B cell (primary cell): ENCODE measurements around the gene GALNT7. TPM values are rescaled to one million over a fixed set of nuclear protein-coding genes. Genes with fewer than 3 reads are reported as not detected.
A peak's percentile ranks its signal among the peaks of the same experiment; 100 is the strongest.

ENCODE experiments used
- ATAC-seq: fragments of 200-7000 bp; cut with Tn5 transposase; one replicate; pipeline ENCODE4 v1.10.0; 2021; ENCODE audit warnings: low read depth, mild to moderate bottlenecking, moderate number of reproducible peaks, moderate library complexity
- CTCF ChIA-PET: fragments of 350-600 bp; sonication (Branson Sonifier 250); formaldehyde crosslinking; loops from one replicate; lab custom pipeline; 2021; ENCODE audit warnings: antibody characterized with exemption, inconsistent platforms; lab: Charles Lee
- POLR2A ChIA-PET: fragments of 350-600 bp; sonication (Branson Sonifier 250); formaldehyde crosslinking; loops from one replicate; lab custom pipeline; 2021; ENCODE audit warnings: antibody characterized with exemption; lab: Charles Lee
- DNase-seq: peaks from one replicate; pipeline ENCODE4 v3.0.0; 2013
- H2AFZ ChIP-seq: 2 replicates; pipeline ENCODE4 v1.6.1; 2012; ENCODE audit warnings: mild to moderate bottlenecking, low read depth, low read length; ENCODE audit not compliant: insufficient read depth, poor library complexity, severe bottlenecking
- H3K27ac ChIP-seq, 2 donors: 1 replicate in 1 of 2; 2 replicates in 1 of 2; pipeline ENCODE4 v1.5.1; 2012 to 2013; ENCODE audit warnings: low read length in 2 of 2, mild to moderate bottlenecking in 2 of 2, moderate library complexity in 1 of 2
- H3K27me3 ChIP-seq, 4 experiments: fragments of 200-600 bp in 1 of 4; sonication (generic) in 1 of 4; replicated peaks in 1 of 4; 1 replicate in 2 of 4; 2 replicates in 2 of 4; pipeline versions ENCODE4 v1.6.1 to v1.7.0; 2013 to 2016; ENCODE audit warnings: low read length in 3 of 4, mild to moderate bottlenecking in 2 of 4, mixed read lengths in 1 of 4, moderate library complexity in 1 of 4; ENCODE audit not compliant: insufficient read depth in 4 of 4, control insufficient read depth in 3 of 4; ENCODE audit errors: control extremely low read depth in 1 of 4
- H3K36me3 ChIP-seq, 2 experiments: replicated peaks in 1 of 2; 1 replicate in 1 of 2; 2 replicates in 1 of 2; pipeline versions ENCODE4 v1.6.1 to v1.7.1; 2013; ENCODE audit warnings: low read length in 1 of 2; ENCODE audit not compliant: insufficient read depth in 2 of 2, control insufficient read depth in 1 of 2; ENCODE audit errors: control extremely low read depth in 1 of 2, extremely low read depth in 1 of 2
- H3K4me1 ChIP-seq, 2 donors: fragments of 200-600 bp in 1 of 2; sonication (generic) in 1 of 2; 1 replicate in 1 of 2; 2 replicates in 1 of 2; pipeline versions ENCODE4 v1.5.1 to v1.6.1; 2013 to 2017; ENCODE audit warnings: low read length in 2 of 2; ENCODE audit not compliant: control insufficient read depth in 2 of 2, insufficient read depth in 2 of 2
- H3K4me2 ChIP-seq: replicated peaks from 2 replicates; pipeline ENCODE3; 2012; ENCODE audit warnings: mild to moderate bottlenecking, low read depth, low read length; ENCODE audit not compliant: poor library complexity, severe bottlenecking
- H3K4me3 ChIP-seq, 5 experiments: fragments of 200-600 bp in 1 of 5; sonication (generic) in 1 of 5; 1 replicate in 3 of 5; 2 replicates in 2 of 5; pipeline versions ENCODE4 v1.5.1 to v1.7.0; 2011 to 2016; ENCODE audit warnings: low read length in 4 of 5, mild to moderate bottlenecking in 4 of 5, low read depth in 2 of 5, control low read depth in 1 of 5, moderate library complexity in 1 of 5; ENCODE audit not compliant: insufficient read depth in 1 of 5; ENCODE audit errors: control extremely low read depth in 1 of 5, extremely low read depth in 1 of 5
- H3K79me2 ChIP-seq: fragments of 200-600 bp; sonication (generic); one replicate; pipeline ENCODE4 v1.6.0; 2016; ENCODE audit warnings: low read length; ENCODE audit not compliant: control insufficient read depth, insufficient read depth
- H3K9ac ChIP-seq: fragments of 200-600 bp; sonication (generic); 2 replicates; pipeline ENCODE4 v1.6.1; 2017; ENCODE audit warnings: mild to moderate bottlenecking, low read length, moderate library complexity
- H3K9me3 ChIP-seq, 3 donors: one replicate each; pipeline versions ENCODE4 v1.6.1 to v1.7.1; 2013; ENCODE audit warnings: low read length in 2 of 3; ENCODE audit not compliant: control insufficient read depth in 2 of 3, insufficient read depth in 1 of 3; ENCODE audit errors: control extremely low read depth in 1 of 3
- H4K20me1 ChIP-seq: 2 replicates; pipeline ENCODE4 v1.6.0; 2012; ENCODE audit warnings: mild to moderate bottlenecking, low read length; ENCODE audit not compliant: insufficient read depth, control insufficient read depth, poor library complexity, severe bottlenecking
- H3K27ac Mint-ChIP-seq: one replicate; pipeline ENCODE4 v1.8.0; 2021; ENCODE audit warnings: mixed read lengths
- H3K27me3 Mint-ChIP-seq: one replicate; pipeline ENCODE4 v1.8.0; 2021; ENCODE audit warnings: mixed read lengths
- H3K4me1 Mint-ChIP-seq: one replicate; pipeline ENCODE4 v1.8.0; 2021; ENCODE audit warnings: mixed read lengths
- H3K4me3 Mint-ChIP-seq: one replicate; pipeline ENCODE4 v1.8.0; 2021; ENCODE audit warnings: mixed read lengths
- H3K9me3 Mint-ChIP-seq: one replicate; pipeline ENCODE4 v1.8.0; 2022; ENCODE audit warnings: mixed read lengths; ENCODE audit not compliant: insufficient read depth
- EZH2 ChIP-seq: IDR thresholded peaks from 2 replicates; pipeline ENCODE4 v1.6.1; 2012; ENCODE audit warnings: borderline replicate concordance, low read depth, mild to moderate bottlenecking, moderate library complexity, low read length; ENCODE audit not compliant: insufficient read depth, poor library complexity, severe bottlenecking
- WGBS: methylation state at CpG from one replicate; pipeline ENCODE4 v1.1.5; 2013; ENCODE audit warnings: missing lambda C conversion rate; ENCODE audit not compliant: insufficient coverage; 5-methylcytosine and 5-hydroxymethylcytosine counted together
- intact Hi-C: fragments of 100-400 bp; cut with micrococcal nuclease; formaldehyde crosslinking; loops from one replicate; pipeline ENCODE4 v1.10.0; 2022
- polyA plus RNA-seq: library from polyadenylated mRNA; depleted of rRNA; stranded (reverse); fragments of >200 nt; gene quantifications from 2 replicates; pipeline ENCODE4 v1.2.3, GENCODE V29; 2012
- total RNA-seq, 2 donors: library from RNA; stranded (reverse); fragments of 120-200 nt in 1 of 2; gene quantifications; 1 replicate in 1 of 2; 2 replicates in 1 of 2; pipeline versions ENCODE4 v1.2.3 to v1.2.4, GENCODE V29; 2013 to 2022
- TF ChIP-seq, protein P1 (sequence below): fragments of 200-600 bp; IDR thresholded peaks from one replicate; pipeline ENCODE4 v1.8.0; 2022; ENCODE audit warnings: antibody characterized with exemption, mild to moderate bottlenecking

Gene GALNT7
- total and polyA plus RNA-seq, 2 donors (not counting 1 experiment from before 2014, with no cell fraction given), result 5.8 to 23.7 TPM

DNA sequence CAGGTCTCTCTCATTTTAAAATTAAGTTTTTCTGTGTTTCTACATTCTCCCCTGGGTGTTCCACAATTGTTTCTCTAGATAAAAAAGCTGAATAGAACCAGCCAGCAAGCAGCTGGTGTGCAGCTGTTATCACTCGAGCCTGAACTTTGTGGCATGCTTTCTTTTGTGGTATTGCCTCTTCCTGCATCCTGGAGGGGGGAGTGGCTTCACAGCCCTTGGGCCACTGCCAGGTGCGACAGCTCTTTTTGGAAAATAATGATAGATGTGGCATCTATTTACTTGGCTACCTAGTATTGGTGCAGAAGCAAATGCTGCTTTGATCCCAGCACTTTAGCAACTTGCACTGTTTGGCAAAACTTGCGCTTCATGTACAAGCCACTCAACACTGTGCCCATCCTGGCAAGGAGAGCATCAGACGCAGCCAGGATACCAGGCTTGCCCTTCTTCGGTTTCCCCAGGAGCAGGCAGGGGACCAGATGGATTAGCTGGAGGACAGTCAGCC is 96.1 kb downstream of the GALNT7 start:
- intact Hi-C loops, result no loop called here
- 38% methylated on average over 4 of the region's 5 CpGs for WGBS
- Mint-ChIP-seq H3K9me3 (no peaks in the 10 kb centered on the region), H3K27ac (no peak overlapping the region), H3K27me3 (no peaks in the 10 kb centered on the region), H3K4me3 (peak overlapping the region; percentile 62), H3K4me1 (peaks cover 46% of the 10 kb centered on the region)
- peak overlapping the region; percentile 0 for H3K9ac ChIP-seq
- peak overlapping the region in 1 of 5 experiments; percentile 14 for H3K4me3 ChIP-seq
- peaks cover 36% of the 10 kb centered on the region for H3K79me2 ChIP-seq
- H3K27ac ChIP-seq, result no peak overlapping the region
- peaks cover 29 to 30% of the 10 kb centered on the region in 2 donors for H3K4me1 ChIP-seq
- TF ChIP-seq, protein P1, sequence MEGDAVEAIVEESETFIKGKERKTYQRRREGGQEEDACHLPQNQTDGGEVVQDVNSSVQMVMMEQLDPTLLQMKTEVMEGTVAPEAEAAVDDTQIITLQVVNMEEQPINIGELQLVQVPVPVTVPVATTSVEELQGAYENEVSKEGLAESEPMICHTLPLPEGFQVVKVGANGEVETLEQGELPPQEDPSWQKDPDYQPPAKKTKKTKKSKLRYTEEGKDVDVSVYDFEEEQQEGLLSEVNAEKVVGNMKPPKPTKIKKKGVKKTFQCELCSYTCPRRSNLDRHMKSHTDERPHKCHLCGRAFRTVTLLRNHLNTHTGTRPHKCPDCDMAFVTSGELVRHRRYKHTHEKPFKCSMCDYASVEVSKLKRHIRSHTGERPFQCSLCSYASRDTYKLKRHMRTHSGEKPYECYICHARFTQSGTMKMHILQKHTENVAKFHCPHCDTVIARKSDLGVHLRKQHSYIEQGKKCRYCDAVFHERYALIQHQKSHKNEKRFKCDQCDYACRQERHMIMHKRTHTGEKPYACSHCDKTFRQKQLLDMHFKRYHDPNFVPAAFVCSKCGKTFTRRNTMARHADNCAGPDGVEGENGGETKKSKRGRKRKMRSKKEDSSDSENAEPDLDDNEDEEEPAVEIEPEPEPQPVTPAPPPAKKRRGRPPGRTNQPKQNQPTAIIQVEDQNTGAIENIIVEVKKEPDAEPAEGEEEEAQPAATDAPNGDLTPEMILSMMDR, result no peak
- no peak for TF ChIP-seq EZH2
- ATAC-seq (peak; percentile 58), DNase-seq (peak; percentile 43)
- no peaks in the 10 kb centered on the region for H3K9me3 ChIP-seq
- no peak overlapping the region for H2AFZ ChIP-seq
- no peaks in the 10 kb centered on the region for H4K20me1 ChIP-seq
- peak overlapping the region; percentile 43 for H3K4me2 ChIP-seq
- POLR2A ChIA-PET, result no interaction called here
- no peaks in the 10 kb centered on the region for H3K27me3 ChIP-seq
- CTCF ChIA-PET, result interaction anchor here (0.9 to 7.2 kb wide), 4 partner anchors 37 to 252 kb away, joined by 3 to 56 read pairs (median 4); no protein-coding TSS in a partner anchor
- no peaks in the 10 kb centered on the region for H3K36me3 ChIP-seq

DNA sequence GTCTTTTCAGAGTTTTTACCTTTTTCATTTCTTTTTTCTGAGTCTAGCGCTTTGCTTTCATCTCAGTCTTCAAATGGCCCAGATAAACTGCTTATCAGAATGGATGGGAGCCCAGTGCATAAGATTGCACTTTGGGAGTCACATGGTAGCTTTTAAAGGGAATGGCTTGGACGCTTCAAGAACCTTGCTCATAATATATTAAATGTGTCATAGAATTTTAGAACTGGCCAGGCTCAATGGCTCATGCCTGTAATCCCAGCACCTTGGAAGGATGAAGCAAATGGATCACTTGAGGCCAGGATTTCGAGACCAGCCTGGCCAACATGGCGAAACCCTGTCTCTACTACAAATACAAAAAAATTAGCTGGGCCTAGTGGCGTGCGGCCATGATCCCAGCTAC is 97.1 kb downstream of the GALNT7 start:
- ChIA-PET CTCF (interaction anchor here (1.4 to 7.2 kb wide), 2 partner anchors 8 to 253 kb away, joined by 4 to 56 read pairs; no protein-coding TSS in a partner anchor), POLR2A (no interaction called here)
- H3K4me2 ChIP-seq, result no peak overlapping the region
- H3K9me3 ChIP-seq, result no peaks in the 10 kb centered on the region
- H3K9ac ChIP-seq, result no peak overlapping the region
- H4K20me1 ChIP-seq, result no peaks in the 10 kb centered on the region
- peaks cover 29 to 30% of the 10 kb centered on the region in 2 donors for H3K4me1 ChIP-seq
- Mint-ChIP-seq H3K27ac (no peak overlapping the region), H3K4me1 (peaks cover 46% of the 10 kb centered on the region), H3K9me3 (no peaks in the 10 kb centered on the region), H3K4me3 (no peak overlapping the region), H3K27me3 (no peaks in the 10 kb centered on the region)
- no peak overlapping the region for H2AFZ ChIP-seq
- H3K27ac ChIP-seq, result no peak overlapping the region
- H3K27me3 ChIP-seq, result no peaks in the 10 kb centered on the region
- ATAC-seq (no peak), DNase-seq (no peak)
- no peak overlapping the region for H3K4me3 ChIP-seq
- intact Hi-C loops, result no loop called here
- TF ChIP-seq EZH2, result no peak
- TF ChIP-seq, protein P1, result no peak
- 100% methylated on average over 1 of the region's 6 CpGs for WGBS
- peaks cover 29% of the 10 kb centered on the region for H3K79me2 ChIP-seq
- H3K36me3 ChIP-seq, result no peaks in the 10 kb centered on the region
